Epithelial cell of alveolus of lung (primary cell): ENCODE measurements around the gene SERTM1. TPM values are rescaled to one million over a fixed set of nuclear protein-coding genes. Genes with fewer than 3 reads are reported as not detected.

ENCODE experiments used
- total RNA-seq: library from RNA; depleted of rRNA; stranded (reverse); fragments of >200 nt; gene quantifications from 2 replicates; pipeline ENCODE4 v1.2.1, GENCODE V29; 2015

The SERTM1 gene
- total RNA-seq: not detected in 2 replicates

DNA sequence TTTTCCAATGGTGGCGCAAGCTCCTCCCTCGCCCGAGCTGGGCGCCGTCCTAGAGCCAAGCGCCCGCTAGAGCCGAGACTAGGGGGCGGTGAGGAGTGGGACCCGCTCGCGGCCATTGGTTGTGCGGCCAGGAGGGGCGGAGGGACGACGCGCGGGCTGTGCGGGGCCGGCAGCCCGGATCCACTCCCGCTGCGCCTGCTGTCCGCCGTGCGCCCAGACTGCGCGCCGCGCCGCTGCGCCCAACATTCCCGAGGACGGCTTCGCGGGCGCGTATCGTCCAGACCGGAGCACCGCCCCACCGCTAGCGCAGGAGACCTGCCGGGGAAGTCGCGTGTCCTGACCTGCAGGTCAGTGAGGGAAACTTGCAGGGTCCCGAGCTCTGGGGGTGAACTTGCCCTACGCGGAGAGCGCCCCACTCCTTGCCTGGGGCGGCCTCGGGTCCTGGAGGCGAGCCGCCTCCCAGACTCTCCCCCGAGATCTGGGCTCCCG lies at the start of gene SERTM1:
Gene SERTM1, plus strand, starts transcription at position 183 of the 489 bp plus-strand sequence. CDS start 21,059 bp downstream, outside the sequence.

Other genes starting within 250 kb of the SERTM1 start
- 2.3 TPM in 1 of 2 replicates, not detected in the other for gene CCNA1, start 241.5 kb upstream of the SERTM1 start, total RNA-seq
- gene RFXAP, start 145.2 kb downstream of the SERTM1 start, total RNA-seq: 1.9 and 2.5 TPM in 2 replicates
- 3.4 and 25.6 TPM in 2 replicates for gene SMAD9, start 246.2 kb downstream of the SERTM1 start, total RNA-seq